ENCODE measurements around the gene TTC32. TPM values are rescaled to one million over a fixed set of nuclear protein-coding genes. Genes with fewer than 3 reads are reported as not detected.

TTC32 gene
- total and polyA plus RNA-seq, 2 donors (not counting 3 experiments of a cell fraction or from before 2014, with no cell fraction given), result 8.8 to 9.4 TPM

DNA sequence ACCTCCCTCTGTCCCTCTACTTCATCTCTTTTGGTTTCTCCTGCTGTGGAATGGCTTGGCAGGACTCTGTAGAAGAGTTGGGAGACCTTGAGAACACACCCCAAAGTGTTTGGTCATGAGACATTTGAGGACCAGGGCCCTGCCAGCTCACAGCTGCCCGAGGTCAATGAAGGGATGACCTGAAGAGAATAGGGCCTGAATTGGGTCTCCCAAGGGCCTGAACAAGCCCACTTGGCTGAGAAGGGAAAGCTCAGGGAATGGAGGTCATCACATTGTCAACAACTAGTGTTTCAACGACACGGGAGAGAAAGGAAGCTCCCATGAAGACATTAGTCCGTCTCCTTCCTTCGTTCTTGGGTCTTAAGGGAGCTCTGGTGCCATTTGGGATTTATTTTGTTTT is 52.8 kb downstream of the TTC32 start:
- Histone ChIP-seq H3K79me2 (ENCODE audit: control insufficient read depth, insufficient read depth, low read length) (no peaks in the 10 kb centered on the region), H3K27ac (ENCODE audit: insufficient read depth, low read depth, low read length) (no peak overlapping the region), H3K27me3 (ENCODE audit: control insufficient read depth in 2 of 2, insufficient read depth in 2 of 2, low read length in 2 of 2) (peaks cover 0 to 2% of the 10 kb centered on the region in 2 experiments), H4K20me1 (replicated peaks; ENCODE audit: control insufficient read depth, extremely low read depth, insufficient read depth, low read length) (no peaks in the 10 kb centered on the region), H3K4me3 (replicated peaks in 1 of 3; ENCODE audit: insufficient read depth in 1 of 3, low read depth in 1 of 3, low read length in 3 of 3) (no peak overlapping the region), H3K9me3 (replicated peaks; ENCODE audit: control insufficient read depth, insufficient read depth, low read length) (no peaks in the 10 kb centered on the region), H3K4me2 (ENCODE audit: insufficient read depth, low read length) (no peak overlapping the region), H3K9ac (replicated peaks; ENCODE audit: extremely low read depth, insufficient read depth, low read length) (no peak overlapping the region), H3K36me3 (ENCODE audit: control insufficient read depth in 2 of 2, extremely low read depth in 1 of 2, insufficient read depth in 2 of 2, low read length in 2 of 2) (no peaks in the 10 kb centered on the region), H2AFZ (ENCODE audit: low read depth, low read length) (no peak overlapping the region), H3K4me1 (ENCODE audit: control insufficient read depth, extremely low read depth, insufficient read depth, low read length) (no peaks in the 10 kb centered on the region), H3K9me1 (replicated peaks; ENCODE audit: control insufficient read depth, extremely low read depth, insufficient read depth, low read length) (no peaks in the 10 kb centered on the region)
- DNase-seq (ENCODE audit: low read depth, low spot score) (no peak), FAIRE-seq (no peak)
- CTCF ChIA-PET, result no interaction called here
- TF ChIP-seq POLR2AphosphoS5 (IDR thresholded peaks at IDR 0.05; ENCODE audit: insufficient read depth, low read depth, low read length) (no peak), POLR2A (IDR thresholded peaks at IDR 0.05; ENCODE audit: low read depth, low read length) (no peak), EZH2 (IDR thresholded peaks at IDR 0.05; ENCODE audit: borderline replicate concordance, low read depth, low read length, severe bottlenecking) (no peak), MAX (IDR thresholded peaks at IDR 0.05; ENCODE audit: insufficient read depth, insufficient read length) (no peak), MYC (IDR thresholded peaks at IDR 0.05; ENCODE audit: low read depth, low read length) (no peak), JUN (IDR thresholded peaks at IDR 0.05; ENCODE audit: borderline replicate concordance, insufficient read depth, insufficient read length, low read depth) (no peak)
- TF ChIP-seq, protein P1, sequence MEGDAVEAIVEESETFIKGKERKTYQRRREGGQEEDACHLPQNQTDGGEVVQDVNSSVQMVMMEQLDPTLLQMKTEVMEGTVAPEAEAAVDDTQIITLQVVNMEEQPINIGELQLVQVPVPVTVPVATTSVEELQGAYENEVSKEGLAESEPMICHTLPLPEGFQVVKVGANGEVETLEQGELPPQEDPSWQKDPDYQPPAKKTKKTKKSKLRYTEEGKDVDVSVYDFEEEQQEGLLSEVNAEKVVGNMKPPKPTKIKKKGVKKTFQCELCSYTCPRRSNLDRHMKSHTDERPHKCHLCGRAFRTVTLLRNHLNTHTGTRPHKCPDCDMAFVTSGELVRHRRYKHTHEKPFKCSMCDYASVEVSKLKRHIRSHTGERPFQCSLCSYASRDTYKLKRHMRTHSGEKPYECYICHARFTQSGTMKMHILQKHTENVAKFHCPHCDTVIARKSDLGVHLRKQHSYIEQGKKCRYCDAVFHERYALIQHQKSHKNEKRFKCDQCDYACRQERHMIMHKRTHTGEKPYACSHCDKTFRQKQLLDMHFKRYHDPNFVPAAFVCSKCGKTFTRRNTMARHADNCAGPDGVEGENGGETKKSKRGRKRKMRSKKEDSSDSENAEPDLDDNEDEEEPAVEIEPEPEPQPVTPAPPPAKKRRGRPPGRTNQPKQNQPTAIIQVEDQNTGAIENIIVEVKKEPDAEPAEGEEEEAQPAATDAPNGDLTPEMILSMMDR (IDR thresholded peaks at IDR 0.05; ENCODE audit: extremely low read depth in 1 of 2, insufficient read depth in 1 of 2, low read depth in 1 of 2, low read length in 2 of 2), result no peak
- POLR2A ChIA-PET, result no interaction called here
- intact Hi-C loops (cut with micrococcal nuclease), result no loop called here
- dilution Hi-C loops (cut with MboI; ENCODE audit: extremely low pct_ligation_motif_present, low sequenced_read_pairs), result no loop called here
- no TSS peak for BruUV-seq (replicated peaks)

Measured in endothelial cell of umbilical vein (primary cell).